HG03139 (cell line): ENCODE data around the gene HM13.
"Not testable (repeated sequence)": the region's sequence is repeated elsewhere in the genome, so short reads cannot be mapped to it uniquely, and the experiment has no call there.

Experiments
- ATAC-seq: cut with Tn5 transposase; IDR thresholded peaks from one replicate; pipeline ENCODE4 v1.9.1; 2021; ENCODE audit not compliant: unreplicated experiment

The HM13 gene, protein sequence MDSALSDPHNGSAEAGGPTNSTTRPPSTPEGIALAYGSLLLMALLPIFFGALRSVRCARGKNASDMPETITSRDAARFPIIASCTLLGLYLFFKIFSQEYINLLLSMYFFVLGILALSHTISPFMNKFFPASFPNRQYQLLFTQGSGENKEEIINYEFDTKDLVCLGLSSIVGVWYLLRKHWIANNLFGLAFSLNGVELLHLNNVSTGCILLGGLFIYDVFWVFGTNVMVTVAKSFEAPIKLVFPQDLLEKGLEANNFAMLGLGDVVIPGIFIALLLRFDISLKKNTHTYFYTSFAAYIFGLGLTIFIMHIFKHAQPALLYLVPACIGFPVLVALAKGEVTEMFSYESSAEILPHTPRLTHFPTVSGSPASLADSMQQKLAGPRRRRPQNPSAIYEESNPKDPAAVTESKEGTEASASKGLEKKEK

DNA sequence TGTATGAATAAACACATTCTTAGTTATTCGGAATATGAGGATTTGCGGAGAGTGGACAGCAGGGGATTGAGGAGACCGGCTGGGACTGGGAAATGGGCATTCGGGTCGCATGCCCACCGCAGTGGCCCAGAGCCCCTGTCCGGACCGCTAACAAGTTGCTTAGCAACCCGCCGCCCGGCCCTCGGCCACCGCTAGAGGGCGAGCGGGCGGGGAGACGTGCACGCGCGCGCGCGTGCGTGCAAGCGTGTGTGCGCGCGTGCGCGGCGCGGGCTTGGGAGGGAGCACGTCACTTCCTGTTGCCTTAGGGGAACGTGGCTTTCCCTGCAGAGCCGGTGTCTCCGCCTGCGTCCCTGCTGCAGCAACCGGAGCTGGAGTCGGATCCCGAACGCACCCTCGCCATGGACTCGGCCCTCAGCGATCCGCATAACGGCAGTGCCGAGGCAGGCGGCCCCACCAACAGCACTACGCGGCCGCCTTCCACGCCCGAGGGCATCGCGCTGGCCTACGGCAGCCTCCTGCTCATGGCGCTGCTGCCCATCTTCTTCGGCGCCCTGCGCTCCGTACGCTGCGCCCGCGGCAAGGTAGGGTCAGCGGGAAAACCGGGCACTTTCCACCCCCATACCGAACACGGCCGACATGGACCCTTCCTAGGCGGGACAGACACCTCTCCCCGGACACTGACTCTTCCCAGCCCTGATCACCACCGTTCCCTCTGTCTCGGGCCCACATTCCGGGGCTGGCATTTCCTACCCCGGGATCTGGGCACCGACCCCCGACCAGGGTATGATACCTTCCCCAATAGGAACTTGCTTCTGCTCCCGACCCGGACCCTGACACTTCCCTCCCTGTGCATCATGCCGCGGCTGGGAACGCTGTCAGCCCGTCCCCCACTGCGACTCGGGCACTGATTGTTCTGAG lies at the start of gene HM13:
Gene HM13, plus strand, starts transcription at position 289 of the 918 bp plus-strand sequence. Its CDS starts 110 bp downstream, at position 399.
- ATAC-seq: peak; percentile 83

DNA sequence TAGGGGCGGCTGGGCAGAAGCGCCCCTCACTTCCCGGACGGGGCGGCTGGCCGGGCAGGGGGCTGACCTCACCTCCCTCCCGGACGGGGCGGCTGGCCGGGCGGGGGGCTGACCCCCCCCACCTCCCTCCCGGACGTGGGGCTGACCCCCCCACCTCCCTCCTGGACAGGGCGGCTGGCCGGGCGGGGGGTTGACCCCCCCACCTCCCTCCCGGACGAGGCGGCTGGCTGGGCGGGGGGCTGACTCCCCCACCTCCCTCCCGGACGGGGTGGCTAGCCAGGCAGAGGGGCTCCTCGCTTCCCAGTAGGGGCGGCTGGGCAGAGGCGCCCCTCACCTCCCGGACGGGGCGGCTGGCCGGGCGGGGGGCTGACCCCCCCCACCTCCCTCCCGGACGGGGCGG lies 43.3 kb upstream of the HM13 start:
- not testable (repeated sequence) for ATAC-seq

DNA sequence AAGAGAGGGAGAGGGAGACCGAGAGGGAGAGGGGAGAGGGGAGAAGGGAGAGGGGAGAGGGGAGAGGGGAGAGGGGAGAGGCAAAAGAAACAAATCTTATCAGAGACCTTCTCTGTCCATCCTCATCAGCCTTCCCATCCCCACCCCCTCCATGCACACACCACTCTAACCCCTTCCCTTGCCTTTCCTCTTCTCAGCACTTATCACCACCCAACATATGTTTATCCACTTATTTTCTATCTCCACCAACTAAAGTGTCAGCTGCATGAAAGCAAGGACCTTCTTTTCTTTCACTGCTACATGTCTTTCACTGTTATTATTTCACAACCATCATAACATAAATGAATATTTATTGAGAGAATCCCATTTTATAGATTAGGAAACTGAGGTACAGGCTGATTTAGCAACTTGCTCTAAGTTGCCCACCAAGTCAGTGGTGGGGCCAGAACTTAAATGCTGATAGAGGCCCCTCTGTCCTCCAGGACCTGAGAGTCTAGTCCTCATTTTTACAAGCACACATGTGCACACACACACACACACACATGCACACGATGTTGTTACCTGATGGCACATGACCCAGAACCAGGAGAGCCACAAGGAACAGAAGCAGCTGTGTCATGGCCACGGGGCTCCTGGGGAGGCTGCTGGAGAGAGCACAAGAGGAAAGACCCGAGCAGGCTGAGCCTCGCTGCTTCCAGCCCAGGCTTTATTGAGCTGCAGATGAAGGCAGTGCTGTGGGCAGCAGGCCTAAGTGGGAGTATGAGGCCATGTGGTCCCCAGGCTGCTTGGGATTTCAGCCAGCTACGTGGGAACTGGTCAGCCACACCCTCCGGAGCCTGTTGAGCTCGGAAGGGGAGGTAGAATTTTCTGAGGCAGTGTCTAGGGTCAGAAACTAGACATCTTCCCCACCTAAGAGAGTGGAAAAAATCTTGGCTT lies 41.6 kb upstream of the HM13 start:
- ATAC-seq: no peak

DNA sequence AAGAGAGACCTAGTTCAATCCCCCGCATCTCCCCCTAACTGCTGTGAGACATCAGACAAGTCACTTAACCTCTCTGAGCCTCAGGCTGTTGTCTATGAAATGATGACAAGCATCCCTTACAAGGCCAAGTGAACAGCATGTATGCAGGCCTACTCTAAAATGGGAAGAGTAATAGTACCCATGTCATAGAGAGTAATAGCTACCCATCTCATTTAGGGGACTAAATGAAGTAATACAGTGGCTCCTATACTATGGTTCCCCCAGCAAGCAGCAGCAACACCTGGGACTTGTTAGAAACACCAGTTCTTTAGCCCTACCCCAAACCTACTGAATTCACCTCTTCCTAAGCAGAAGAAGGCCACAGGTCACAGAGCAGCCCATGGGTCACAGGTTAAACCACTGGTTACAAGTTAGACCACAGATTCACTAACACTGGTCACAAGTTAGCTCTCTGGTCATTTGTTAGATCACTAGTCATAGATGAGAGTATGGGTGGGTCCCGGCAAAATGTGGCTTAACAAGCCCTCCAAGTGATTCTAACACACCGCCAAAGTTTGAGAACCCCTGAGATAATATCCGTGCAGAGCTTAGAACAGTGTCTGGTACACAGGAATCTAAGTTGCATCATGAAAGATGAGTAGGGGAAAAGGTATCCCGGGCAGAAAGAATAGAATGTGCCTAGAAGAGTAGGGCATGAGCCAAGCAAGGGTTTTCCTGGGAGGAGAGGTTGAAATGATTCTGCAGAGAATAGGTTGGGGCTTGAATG lies 40.7 kb upstream of the HM13 start:
- ATAC-seq: no peak

DNA sequence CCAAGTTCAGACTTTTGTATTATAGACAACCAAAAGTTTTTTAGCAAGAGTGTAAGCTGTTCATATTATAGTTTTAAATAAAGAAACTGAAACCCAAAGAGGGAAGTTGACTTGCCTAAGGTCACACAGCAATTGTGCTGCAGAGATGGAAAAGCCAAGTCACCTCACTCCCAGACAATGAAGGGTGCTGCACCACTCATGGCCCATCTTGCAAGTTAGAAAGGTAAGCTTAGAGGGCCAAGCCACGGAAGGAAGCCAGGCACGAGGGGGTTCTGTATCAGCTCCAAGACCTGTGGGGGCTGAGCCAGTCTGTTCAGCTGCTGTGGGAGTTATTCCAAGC lies 40.2 kb upstream of the HM13 start:
- no peak for ATAC-seq

DNA sequence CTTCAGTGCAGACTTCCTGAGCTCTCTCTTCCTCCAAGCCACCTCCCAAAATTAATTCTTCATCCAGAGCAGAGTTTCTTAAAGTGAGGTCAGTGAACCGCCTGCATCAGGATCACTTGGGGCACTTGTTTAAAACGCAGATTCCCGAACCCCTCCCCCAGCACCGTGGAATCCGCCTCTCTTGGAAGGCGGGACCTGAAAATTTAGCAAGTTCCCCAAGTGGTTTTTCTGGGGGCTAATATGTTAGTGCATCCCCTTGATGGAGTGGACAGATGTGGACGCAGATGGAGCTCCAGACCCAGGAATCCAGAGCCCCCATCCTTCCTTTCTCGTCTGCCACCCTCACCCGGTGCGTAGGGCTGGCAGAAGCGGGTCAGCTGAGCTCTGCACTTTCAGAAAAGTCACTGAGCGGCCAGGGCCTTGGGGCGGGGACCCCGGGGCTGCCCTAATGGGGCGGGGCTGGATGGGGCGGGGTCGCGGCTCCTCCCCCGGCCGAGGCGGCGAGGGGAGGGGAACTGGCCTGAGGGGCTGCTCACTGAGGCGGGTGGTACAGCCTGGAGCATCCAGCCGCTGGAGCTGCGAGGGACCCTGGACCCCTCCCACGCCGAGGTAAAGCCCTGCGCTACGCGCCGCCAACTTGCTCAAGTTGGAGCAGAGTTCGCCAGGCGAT lies 39.3 kb upstream of the HM13 start, which contains the start of the genes DEFB124 and REM1:
Gene DEFB124, minus strand, starts transcription at position 370 of the 670 bp plus-strand sequence. CDS start 2,114 bp downstream, outside the sequence.
Gene REM1, plus strand, starts transcription at position 531 of the 670 bp plus-strand sequence. CDS start 1,158 bp downstream, outside the sequence.
- no peak for ATAC-seq

DNA sequence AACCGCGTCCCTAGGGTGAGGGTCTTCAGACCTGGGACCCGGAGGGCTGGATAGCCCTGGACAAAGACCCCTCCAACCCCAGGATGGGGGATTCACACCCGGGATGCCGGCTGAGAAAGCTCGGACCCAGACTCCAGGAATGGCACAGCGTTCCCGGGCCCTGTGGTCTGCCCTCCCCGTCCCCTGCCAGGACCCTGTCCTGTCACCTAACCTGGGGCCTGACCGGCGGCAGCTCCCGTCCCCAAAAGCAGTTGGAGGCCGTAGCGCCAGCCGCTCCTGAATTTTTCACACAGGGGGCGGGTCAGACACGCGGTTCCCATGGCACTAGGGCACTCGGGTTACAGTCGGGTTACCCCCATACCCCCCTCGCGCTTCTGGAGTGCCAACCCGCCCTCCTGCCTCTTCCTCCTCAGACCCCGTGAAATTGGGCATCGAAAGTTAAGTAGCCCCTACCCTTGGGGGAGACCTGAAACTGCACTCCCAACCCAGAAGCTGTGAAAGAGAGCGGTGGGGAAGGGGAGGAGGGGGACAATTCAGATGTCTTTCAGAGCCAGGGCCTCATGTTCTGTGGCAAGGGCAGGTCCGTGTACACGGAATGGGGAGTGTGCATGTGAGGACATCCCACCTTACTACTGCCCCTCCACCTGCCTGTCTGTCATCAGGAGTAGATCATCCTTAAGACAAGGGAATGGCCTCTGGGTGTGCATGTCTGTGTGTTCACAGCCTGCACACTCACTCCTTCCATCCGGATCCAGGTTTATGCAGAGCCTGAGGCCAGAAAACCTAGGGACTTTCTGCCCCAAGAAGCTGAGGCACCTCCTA lies 38.6 kb upstream of the HM13 start:
- ATAC-seq: no peak

DNA sequence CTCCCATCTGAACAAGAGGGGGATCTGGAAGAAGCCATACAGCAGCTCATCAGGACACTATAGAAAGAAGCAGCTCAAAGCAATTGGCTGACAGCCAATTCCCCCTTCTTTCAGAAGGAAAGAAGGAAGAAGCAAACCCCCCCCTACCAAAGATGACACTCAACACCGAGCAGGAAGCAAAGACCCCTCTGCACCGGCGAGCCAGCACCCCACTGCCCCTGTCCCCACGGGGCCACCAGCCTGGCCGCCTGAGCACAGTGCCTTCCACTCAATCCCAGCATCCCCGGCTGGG lies 38.0 kb upstream of the HM13 start:
- no peak for ATAC-seq

DNA sequence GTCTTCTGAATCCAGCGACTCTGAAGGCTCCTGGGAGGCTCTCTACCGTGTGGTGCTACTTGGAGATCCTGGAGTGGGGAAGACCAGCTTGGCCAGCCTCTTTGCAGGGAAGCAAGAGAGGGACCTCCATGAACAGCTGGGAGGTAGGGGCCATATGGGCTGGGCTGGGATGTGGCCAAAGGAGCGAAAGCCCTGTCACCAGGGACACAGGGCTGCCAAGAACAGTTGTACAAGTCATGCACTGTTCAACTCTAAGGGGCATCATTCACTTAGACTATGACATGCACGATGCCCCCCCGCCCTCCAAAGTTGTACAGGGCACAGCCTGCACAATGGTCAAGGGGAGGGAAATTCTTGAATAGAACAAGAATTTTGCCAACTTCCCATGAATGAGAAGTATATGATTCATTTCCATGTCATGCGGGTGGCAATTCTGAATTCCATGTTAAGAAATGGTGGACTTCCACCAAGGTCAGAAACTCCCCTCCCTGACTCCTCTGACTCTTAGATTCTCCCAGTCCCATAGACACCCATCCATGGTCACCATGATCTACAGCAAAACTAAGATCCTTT lies 37.5 kb upstream of the HM13 start:
- no peak for ATAC-seq

DNA sequence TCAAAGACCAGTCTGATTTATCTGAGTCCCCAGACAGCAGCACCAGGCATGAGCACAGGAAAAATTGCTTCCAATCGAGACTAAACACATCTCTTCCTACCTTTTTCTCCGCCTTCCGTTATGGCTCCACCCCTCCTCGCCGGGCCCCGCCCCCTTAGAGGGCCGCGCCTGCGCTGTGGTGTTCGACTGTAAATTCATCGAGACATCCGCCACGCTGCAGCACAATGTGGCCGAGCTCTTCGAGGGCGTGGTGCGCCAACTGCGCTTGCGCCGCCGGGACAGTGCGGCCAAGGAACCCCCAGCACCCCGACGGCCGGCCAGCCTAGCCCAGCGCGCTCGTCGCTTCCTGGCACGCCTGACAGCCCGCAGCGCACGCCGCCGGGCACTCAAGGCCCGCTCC lies 30.2 kb upstream of the HM13 start:
- no peak for ATAC-seq

DNA sequence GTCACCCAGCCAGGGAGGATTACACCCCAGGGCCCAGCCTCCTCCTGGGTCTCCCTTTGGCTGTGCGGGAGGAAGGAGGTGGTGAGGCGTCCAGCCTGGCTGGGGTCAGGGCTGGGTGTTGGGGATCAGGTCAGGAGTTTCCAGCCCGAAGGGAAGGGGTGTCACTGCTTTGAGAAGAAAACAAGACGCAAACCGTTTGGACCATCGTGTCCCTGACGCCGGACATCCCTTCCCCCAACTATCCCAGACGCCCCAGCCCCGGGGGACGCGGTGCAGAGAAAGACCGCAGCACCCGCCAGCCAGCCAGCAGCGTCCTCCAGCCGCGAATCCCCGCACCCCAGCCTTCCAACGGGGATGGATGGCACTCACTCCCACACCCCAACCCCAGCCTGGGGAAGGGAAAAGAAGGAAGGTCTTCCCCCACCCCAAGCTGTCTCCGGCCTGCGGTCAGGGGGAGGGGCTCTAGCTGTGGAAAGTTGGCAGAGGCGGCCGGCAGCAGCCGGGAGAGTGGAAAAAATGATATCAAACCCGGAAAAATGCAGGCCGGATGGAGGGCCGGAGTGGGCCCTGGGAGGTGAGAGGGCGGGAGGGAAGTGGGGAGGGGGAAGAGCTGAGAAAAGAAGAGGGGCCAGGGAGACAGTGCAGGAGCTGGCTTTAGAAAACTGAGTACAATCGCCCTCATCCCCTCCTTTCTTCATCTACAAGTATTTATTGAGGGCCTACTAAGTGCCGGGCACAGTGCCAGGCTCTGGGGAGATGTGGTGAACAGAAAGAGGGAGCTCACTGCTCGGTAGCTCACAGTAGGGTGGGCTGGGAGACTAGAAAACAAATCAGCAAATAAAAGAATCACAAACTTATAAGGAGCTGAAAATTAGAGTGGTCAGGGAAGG lies 28.5 kb upstream of the HM13 start:
- no peak for ATAC-seq

DNA sequence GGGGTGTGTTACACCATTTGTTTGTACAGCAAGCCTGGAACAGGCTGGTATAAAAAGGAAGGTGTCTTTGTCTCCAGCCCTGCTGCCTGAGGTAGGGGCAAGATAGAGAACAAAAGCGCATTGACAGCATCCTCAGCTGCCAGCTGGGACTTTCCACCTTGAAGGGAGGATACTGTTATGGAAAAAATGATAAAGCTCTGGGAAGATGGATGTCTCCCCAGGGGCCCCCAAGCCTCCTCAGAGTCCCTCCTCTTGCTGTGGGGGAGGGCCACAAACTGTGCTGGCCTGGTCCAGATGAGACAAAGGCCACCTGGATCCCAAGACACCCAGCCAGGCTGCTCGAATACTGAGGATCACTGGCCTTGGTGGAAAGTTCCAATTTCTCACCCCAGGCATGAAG lies 26.1 kb upstream of the HM13 start:
- no peak for ATAC-seq

DNA sequence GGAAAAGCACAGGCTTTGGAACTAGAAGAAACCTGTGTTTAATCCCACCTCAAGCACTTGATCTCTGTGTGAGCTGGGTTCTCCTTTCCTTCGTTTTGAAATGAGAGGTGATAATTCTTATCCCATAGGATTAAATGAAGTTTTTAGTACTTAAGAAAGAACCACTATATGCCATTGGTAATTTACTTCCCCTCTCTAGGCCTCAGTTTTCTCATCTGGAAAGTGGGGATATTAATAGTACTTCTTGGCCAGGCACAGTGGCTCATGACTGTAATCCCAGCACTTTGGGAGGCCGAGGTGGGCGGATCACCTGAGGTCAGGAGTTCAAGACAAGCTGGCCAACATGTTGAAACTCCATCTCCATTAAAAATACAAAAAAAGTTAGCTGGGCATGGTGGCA lies 25.1 kb upstream of the HM13 start:
- ATAC-seq: no peak

DNA sequence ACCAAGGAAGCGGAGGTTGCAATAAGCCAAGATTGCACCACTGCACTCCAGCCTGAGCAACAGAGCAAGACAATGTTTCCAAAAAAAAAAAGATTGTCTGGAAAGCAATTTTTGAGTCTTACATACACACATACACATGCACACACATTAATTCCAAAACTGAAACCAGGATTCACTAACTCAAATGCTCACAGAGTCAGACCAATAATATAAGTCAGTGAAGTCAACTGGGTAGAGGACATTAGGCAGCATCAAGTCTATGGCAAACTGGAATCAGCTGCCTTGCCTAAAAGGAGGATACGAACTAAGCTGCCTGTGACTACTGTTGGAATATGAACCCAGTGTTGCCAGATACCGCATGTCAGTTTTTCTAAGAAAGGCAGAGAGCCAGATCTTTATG lies 23.5 kb upstream of the HM13 start:
- ATAC-seq: no peak

DNA sequence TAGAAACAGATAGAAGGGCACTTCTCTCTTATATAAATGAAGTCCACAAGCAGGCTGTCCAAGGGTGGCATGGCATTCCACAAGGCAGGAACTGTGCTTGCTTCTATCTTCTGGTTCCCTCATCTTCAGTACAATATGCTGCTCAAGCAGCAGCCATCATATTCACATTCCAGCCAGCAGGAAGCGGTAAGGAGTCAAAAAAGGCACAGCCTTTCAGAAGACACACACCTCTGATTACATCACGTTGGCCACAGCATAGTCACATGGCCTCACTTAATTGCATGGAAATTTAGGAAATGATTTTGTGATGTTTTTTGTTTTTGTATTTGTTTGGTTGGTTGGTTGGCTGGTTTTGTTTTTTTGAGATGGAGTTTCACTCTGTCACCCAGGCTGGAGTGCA lies 20.1 kb upstream of the HM13 start:
- no peak for ATAC-seq

DNA sequence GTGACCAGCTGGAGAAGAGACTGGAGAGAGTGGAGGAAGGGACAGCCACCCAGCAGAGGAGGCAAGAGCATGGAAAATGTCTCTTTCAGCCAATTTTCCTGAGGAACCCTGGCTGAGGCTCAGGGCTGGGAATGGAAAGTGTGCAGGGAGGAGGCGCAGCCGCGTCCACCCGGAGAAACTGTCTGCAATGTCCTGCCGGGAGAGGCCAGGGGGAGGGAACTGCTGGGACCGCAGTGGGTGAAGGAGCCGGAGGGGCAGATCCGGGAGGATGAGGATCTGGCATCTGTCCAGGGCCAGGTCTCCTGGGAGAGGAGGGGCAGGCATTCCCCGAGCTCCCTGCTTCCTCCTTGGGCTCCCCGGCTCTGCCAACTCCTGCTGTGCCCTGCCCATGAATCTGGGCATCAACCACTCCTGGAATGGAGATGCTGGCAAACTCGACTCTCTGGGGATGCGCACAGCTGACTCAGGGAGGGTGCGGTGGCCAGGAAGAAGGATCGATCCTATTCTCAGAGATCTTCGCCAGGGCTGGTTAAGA lies 17.4 kb upstream of the HM13 start:
- no peak for ATAC-seq

DNA sequence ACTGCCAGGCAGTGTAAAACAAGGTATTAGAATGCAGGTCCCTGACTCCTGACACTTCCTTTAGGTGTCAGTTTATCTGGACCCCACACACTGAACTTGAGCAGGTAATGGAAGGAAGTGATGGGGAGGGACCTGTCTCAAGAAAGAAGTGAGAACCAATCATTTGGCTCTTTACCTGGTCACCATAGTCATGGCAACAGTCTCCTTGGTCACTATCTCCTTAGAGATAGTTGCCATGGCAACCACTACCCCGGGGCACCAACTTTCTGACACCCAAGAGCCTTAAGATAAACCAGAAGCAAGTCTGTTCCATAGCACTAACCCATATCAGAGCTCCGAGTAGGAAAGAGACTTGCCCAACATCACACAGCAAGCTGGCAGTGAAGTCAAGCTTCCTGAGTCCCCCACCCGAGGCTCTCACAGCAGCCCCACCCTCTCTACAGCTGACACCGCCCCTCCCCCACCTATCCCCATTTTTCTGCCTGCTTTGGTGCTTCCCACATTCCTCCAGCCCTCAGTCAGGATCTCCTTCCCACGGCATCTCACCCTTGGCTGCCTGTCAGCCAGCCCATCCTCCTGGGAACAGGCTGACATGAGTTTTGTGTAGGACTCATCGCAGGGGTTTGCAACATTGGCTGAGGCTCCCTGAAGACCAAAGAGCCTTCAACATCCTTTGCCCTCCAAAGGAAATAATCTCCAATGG lies 16.3 kb upstream of the HM13 start:
- no peak for ATAC-seq
